Lung microvascular endothelial cell (primary cell): Measurements from ENCODE around the gene CDH12. TPM values are rescaled to one million over a fixed set of nuclear protein-coding genes. Genes with fewer than 3 reads are reported as not detected.

Experiments used
- DNase-seq, 2 donors: peaks; one replicate each; pipeline versions ENCODE4 v3.0.0 to v3.0.0-alpha.2; 2010; ENCODE audit warnings: low read depth in 2 of 2
- total RNA-seq: library from RNA; depleted of rRNA; stranded (reverse); fragments of >200 nt; gene quantifications from 2 replicates; pipeline ENCODE4 v1.2.1, GENCODE V29; 2014

Gene CDH12
- total RNA-seq, 1 donor from 2014 or later = not detected

GRCh38 chr5:21844960-21845359 lies 1008.2 kb downstream of the CDH12 start:
- no peak for DNase-seq

GRCh38 chr5:21834863-21835262 lies 1018.3 kb downstream of the CDH12 start:
- peak; percentile 1 to 68 for DNase-seq

DNA sequence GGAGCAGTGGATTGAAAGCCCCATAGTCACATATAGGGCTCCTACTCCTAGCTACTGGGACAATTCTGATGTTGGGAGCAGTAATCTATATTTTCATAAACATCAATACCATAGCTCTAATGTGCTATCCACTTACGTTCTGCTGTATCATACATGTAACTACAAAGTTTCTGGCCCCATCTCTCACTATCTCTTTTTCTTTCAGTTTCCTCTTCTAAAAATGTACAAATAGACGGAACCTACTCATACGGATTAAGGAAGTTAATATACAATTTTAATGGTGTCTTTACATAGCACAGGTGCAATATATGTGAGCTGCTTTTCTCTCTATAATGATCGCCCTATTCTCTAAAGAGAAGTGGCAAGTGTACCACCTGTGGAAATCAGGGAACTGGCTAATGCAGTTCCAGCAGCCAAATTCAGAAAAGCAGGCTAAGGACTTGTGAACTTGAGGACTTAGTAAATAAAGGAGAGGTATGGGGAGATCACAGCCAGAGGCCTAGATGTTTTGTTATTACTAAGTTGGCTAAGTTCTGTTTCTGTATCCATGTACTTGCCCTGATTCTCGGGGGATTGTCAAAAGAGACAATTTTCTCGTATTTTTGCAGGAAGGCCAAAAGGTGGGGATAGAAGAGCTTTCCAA lies 1021.9 kb downstream of the CDH12 start:
- no peak for DNase-seq

DNA sequence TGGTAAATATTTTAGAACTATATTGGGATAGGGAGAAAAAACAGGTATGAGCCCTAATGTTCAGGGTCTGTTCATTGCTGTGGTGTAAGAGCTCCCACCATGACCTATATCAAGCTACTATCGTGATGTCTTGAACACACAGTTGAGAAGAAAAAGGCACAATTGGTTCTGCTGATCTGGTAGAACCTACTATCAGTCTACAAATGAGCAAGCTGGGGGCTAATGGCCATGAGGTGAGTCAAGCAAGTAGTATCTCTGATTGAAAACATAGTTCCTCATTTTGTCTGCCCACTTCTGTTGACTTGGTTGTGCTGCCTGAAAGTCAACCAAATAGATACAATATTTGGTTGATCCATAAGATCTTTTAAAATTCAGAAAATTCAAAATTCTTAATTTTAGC lies 1026.3 kb downstream of the CDH12 start:
- no peak for DNase-seq

DNA sequence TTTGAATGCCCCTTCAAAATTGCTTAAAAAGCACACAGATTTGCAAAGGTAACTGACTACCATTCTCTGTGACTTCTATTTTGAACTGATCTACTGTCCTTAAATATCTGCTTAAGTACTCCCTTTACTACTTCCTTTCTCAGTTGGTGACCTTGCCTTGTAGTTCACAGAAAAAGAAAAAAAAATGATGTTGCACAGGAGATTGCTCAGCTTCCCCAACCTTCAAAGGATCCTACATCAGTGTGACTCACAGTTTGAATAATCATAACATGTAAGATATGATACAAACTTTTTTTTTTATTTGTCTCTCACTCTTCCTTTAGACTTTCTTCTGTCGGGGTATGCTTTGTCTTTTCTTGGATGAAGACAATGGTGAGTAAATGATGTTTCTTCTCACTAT lies 1029.6 kb downstream of the CDH12 start:
- peak; percentile 31 to 92 for DNase-seq

DNA sequence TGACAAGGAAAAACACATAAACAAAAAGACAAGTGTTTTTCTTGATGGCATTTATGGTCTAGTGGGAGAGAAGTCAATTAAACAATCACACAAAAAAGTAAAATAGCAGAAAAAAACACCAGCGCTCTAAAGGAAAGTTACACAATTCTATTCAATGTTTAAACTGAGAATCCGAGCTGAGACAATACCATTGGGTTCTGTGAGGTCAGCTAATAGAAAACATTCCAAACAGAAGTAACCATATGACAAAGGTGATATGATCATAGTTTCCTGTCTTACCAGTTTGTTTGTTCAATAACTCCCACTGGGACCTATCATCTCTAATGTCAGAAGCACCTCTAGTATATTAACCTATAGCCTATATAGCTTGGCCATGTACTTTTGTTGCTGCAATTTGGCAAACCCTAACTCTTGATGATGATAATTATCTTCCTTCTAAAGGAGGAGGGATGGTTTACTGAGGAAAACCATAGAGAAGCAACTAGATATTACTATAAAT lies 1030.0 kb downstream of the CDH12 start:
- peak; percentile 67 to 76 for DNase-seq

- DNase-seq = peak in 1 of 2 donors; percentile 39
These were observed 1032.6 kb downstream of the CDH12 start for GRCh38 chr5:21820527-21820926.

- DNase-seq = no peak
These were observed 1034.8 kb downstream of the CDH12 start for GRCh38 chr5:21818370-21818720.

- DNase-seq = peak; percentile 46 to 53
These were observed 1035.3 kb downstream of the CDH12 start for GRCh38 chr5:21817668-21818369.

GRCh38 chr5:21810737-21811316 lies 1042.3 kb downstream of the CDH12 start:
- DNase-seq = peak; percentile 47 to 60

- no peak for DNase-seq
These were observed 1043.5 kb downstream of the CDH12 start for GRCh38 chr5:21809611-21810010.

DNA sequence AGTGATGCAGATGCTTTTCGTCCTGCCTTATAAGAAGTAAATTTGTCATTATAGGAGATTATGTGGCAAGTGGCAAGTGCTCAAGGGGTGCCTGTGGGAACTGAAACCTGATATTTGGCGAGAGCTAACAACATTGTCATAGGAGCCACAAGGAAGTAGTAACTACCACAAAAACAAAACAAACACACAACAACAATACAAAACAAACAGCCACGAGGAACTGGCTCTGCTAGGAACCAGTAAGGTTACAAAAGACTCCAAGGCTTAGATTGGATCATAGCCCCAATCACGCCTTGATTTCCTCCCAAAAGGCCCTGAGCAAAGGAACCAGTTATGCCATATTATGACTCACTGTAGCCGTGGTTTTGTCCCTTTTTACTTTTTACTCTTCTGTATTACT lies 1045.2 kb downstream of the CDH12 start:
- DNase-seq = peak in 1 of 2 donors; percentile 7

- DNase-seq = peak in 1 of 2 donors; percentile 62
These were observed 1046.2 kb downstream of the CDH12 start for GRCh38 chr5:21806943-21807342.

GRCh38 chr5:21806271-21806670 lies 1046.9 kb downstream of the CDH12 start:
- DNase-seq = no peak

DNA sequence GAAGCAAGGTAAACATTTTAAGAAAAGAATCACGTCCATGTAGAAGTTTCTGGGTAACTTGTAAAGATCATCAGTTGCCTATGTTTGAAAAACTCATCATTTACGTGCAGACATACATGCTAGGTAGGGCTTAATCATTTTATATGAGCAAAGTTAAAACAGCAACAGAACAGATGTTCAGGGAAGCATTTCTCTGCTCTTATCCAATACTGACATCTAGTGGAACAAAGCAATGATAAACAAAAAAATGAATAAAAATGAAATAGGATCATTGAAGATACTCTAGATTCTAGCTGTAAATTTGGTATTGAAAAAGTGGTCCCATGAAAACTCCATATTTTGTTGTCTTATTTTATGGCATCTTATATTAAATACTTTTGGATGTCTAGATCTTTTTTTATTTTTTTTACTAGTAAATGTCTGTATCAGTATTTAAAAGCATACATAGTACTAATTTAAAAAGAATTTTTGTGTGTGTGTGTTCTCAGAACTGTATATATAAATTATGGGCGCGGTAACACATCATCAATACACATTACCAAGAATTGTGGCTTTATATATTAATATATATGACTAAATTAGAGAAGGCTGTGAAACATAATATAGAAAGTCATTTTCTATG lies 1050.2 kb downstream of the CDH12 start:
- peak; percentile 34 to 60 for DNase-seq

- DNase-seq = no peak
These were observed 1051.0 kb downstream of the CDH12 start for GRCh38 chr5:21802100-21802499.

GRCh38 chr5:21792748-21793147 lies 1060.4 kb downstream of the CDH12 start:
- DNase-seq = no peak

DNA sequence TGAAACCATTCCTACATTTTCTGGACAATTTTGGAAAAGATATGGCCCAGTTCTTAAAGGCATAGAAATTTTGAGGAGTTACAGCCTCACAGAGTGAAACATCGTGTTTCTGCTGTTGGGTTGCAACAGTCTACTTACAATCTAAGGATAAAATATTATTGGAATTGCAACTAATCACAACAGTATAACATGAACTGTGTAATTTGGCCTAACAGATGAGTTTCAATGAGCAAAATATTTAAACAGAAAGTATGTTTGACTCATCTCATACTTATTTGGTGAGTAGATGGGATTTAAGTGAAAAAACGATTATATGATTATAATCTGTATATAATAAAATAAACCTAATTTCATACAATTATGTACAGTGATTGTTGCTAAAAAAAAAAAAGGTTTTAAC lies 1061.8 kb downstream of the CDH12 start:
- no peak for DNase-seq

DNA sequence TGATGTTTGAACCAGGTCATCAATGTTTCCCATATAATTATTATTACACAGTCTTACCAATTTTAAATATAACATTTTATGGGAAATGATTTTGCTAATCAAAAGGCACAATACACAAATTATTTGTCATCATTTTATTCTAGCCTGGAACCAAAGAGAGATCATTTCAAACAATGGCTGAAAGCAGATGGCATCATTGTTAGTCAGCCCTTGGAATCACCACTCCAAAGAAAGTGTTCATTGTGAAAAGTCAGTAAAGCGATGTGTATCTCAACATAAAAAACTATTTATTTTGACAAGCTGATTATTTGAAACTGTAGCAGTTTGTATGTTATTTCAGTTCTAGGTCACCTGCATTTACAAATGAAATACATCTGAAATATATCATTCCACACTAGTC lies 1068.7 kb downstream of the CDH12 start:
- no peak for DNase-seq

DNA sequence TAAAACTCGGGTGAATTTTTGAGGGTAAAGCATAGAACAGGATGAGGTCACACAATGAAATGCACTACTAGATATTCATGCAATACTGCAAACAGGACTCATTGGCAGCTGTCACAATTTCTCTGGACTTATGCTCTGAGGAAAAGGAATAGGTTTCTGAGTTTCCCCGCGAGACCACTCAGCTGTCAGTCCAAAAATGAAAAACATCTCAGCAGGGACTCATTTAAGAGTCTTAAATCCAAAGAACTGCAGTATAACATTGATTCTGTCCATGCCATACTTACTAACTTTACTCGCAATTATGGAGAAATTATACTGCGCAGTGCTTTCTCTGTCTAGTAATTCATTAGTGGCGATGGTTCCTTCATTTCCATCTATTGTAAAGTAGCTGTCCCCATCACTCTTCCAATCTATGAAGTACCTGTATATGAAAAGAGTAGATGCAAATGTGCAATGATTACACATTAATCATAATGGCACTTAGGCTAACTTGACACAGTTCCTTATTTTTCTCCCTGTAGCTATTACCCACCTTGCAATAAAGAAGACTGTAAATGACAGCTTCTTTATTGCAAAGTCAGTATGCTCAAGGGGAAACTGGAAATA lies 1070.0 kb downstream of the CDH12 start:
- DNase-seq = no peak

- DNase-seq = no peak
These were observed 1076.7 kb downstream of the CDH12 start for GRCh38 chr5:21776466-21776865.

DNA sequence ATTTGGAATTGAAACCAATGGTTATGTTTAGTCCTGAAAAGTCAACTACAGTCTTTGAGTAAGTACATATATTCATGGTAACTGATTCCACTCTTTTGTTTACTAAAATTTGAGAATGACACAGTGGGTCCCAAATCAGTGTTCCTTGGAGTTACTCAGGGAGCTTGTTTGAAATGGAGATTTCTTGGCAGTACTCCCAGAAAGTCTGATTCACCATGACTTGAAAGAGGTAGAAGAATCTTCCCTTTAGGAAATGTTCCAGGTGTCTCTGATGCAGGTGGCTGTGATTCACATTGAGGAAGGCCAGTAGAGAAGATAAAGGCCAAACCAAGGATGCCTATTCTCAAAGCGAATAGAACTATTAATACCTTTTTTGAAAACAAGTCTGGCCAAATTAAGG lies 1078.3 kb downstream of the CDH12 start:
- peak in 1 of 2 donors; percentile 5 for DNase-seq
